Fibroblast of lung (primary cell): ENCODE measurements around the gene HSPG2. TPM values are rescaled to one million over a fixed set of nuclear protein-coding genes. Genes with fewer than 3 reads are reported as not detected.

ENCODE experiments used
- DNase-seq, 2 donors: peaks; one replicate each; pipeline versions ENCODE4 v3.0.0 to v3.0.0-alpha.2; 2010; ENCODE audit warnings: low read depth in 2 of 2
- H2AFZ ChIP-seq: 2 replicates; pipeline ENCODE4 v1.5.1; 2012; ENCODE audit warnings: low read length, control low read depth, inconsistent platforms
- H3K27ac ChIP-seq: 2 replicates; pipeline ENCODE4 v1.5.1; 2011; ENCODE audit warnings: low read length, control low read depth; ENCODE audit not compliant: insufficient read depth
- H3K27me3 ChIP-seq: 2 replicates; pipeline ENCODE4 v1.5.1; 2011; ENCODE audit warnings: mild to moderate bottlenecking, low read length; ENCODE audit not compliant: control insufficient read depth, insufficient read depth
- H3K36me3 ChIP-seq: 2 replicates; pipeline ENCODE4 v1.5.1; 2011; ENCODE audit warnings: low read length; ENCODE audit not compliant: control insufficient read depth, insufficient read depth
- H3K4me1 ChIP-seq: 2 replicates; pipeline ENCODE4 v1.5.1; 2011; ENCODE audit warnings: low read length; ENCODE audit not compliant: control insufficient read depth, insufficient read depth; ENCODE audit errors: extremely low read depth
- H3K4me2 ChIP-seq: 2 replicates; pipeline ENCODE4 v1.5.1; 2011; ENCODE audit warnings: low read length, control low read depth; ENCODE audit not compliant: insufficient read depth; ENCODE audit errors: extremely low read depth
- H3K4me3 ChIP-seq, 4 experiments: fragments of 200-600 bp in 1 of 4; sonication (generic) in 1 of 4; replicated peaks in 1 of 4; 2 replicates each; pipeline ENCODE4 v1.5.1; 2011 to 2016; ENCODE audit warnings: low read length in 4 of 4, low read depth in 3 of 4, mild to moderate bottlenecking in 3 of 4, control low read depth in 2 of 4, inconsistent platforms in 1 of 4, mixed read lengths in 1 of 4; ENCODE audit not compliant: insufficient read depth in 1 of 4; ENCODE audit errors: control extremely low read depth in 1 of 4
- H3K79me2 ChIP-seq: 2 replicates; pipeline ENCODE4 v1.5.1; 2012; ENCODE audit warnings: mild to moderate bottlenecking, low read length, inconsistent platforms; ENCODE audit not compliant: control insufficient read depth, insufficient read depth
- H3K9ac ChIP-seq: 2 replicates; pipeline ENCODE4 v1.5.1; 2011; ENCODE audit warnings: mild to moderate bottlenecking, low read length, control low read depth; ENCODE audit not compliant: insufficient read depth
- H3K9me3 ChIP-seq: 2 replicates; pipeline ENCODE4 v1.5.1; 2012; ENCODE audit warnings: low read depth, low read length; ENCODE audit not compliant: control insufficient read depth, insufficient read depth
- H4K20me1 ChIP-seq: 2 replicates; pipeline ENCODE4 v1.5.1; 2011; ENCODE audit warnings: low read length; ENCODE audit not compliant: control insufficient read depth, insufficient read depth; ENCODE audit errors: extremely low read depth
- CTCF ChIP-seq, 2 donors: IDR thresholded peaks in 1 of 2; conservative IDR thresholded peaks in 1 of 2; 1 replicate in 1 of 2; 2 replicates in 1 of 2; pipeline ENCODE4 v1.5.1; 2011 to 2012; ENCODE audit warnings: low read length in 2 of 2, control low read depth in 1 of 2, inconsistent platforms in 1 of 2, low read depth in 1 of 2, mild to moderate bottlenecking in 1 of 2
- EZH2 ChIP-seq: IDR thresholded peaks from 2 replicates; pipeline ENCODE4 v1.5.1; 2012; ENCODE audit warnings: low read length, control low read depth, mild to moderate bottlenecking; ENCODE audit errors: missing control alignments
- polyA plus RNA-seq, 2 donors: library from polyadenylated mRNA; depleted of rRNA in 1 of 2; stranded (reverse) in 1 of 2; unstranded in 1 of 2; fragments of >200 nt; gene quantifications; 2 replicates each; pipeline ENCODE4 v1.2.1, GENCODE V29; 2011 to 2012; ENCODE audit warnings: missing spikeins in 1 of 2
- total RNA-seq: library from RNA; depleted of rRNA; stranded (reverse); fragments of >200 nt; gene quantifications from 2 replicates; pipeline ENCODE4 v1.2.1, GENCODE V29; 2014

HSPG2 gene
- total and polyA plus RNA-seq, 2 donors (not counting 1 experiment from before 2014, with no cell fraction given) = 40.7 to 88.4 TPM

- Histone ChIP-seq H3K36me3 (peaks cover 2% of the 10 kb centered on the region), H3K79me2 (peaks cover 36% of the 10 kb centered on the region), H3K4me3 (no peak overlapping the region), H3K4me1 (peaks cover 29% of the 10 kb centered on the region), H2AFZ (no peak overlapping the region), H3K27me3 (no peaks in the 10 kb centered on the region), H3K4me2 (no peak overlapping the region), H3K9me3 (no peaks in the 10 kb centered on the region), H4K20me1 (no peaks in the 10 kb centered on the region), H3K9ac (peak overlapping the region; percentile 29), H3K27ac (peak overlapping the region; percentile 44)
- TF ChIP-seq CTCF (conservative IDR thresholded peaks at IDR 0.05 in 1 of 2, IDR thresholded peaks at IDR 0.05 in 1 of 2; ENCODE audit: low read depth in 1 of 2, low read length in 2 of 2) (no peak), EZH2 (no peak)
- DNase-seq = peak in 1 of 2 donors; percentile 51
Measured at GRCh38 chr1:21906173-21907078, 30.7 kb downstream of the HSPG2 start.

GRCh38 chr1:21904704-21905520 lies 32.2 kb downstream of the HSPG2 start:
- H3K79me2 ChIP-seq = peaks cover 39% of the 10 kb centered on the region

More at GRCh38 chr1:21904704-21905520, 32.2 kb downstream of the HSPG2 start:
- peak; percentile 50 to 97 for DNase-seq
- Histone ChIP-seq H3K4me3 (no peak overlapping the region), H3K27me3 (no peaks in the 10 kb centered on the region), H3K9ac (no peak overlapping the region), H3K4me2 (no peak overlapping the region), H3K4me1 (peaks cover 24% of the 10 kb centered on the region), H3K27ac (no peak overlapping the region), H4K20me1 (no peaks in the 10 kb centered on the region), H3K36me3 (no peaks in the 10 kb centered on the region), H2AFZ (no peak overlapping the region), H3K9me3 (no peaks in the 10 kb centered on the region)
- TF ChIP-seq EZH2 (no peak), CTCF (conservative IDR thresholded peaks at IDR 0.05 in 1 of 2, IDR thresholded peaks at IDR 0.05 in 1 of 2; ENCODE audit: low read depth in 1 of 2, low read length in 2 of 2) (no peak)
